ENCODE measurements around the gene ATP6V0B. TPM values are rescaled to one million over a fixed set of nuclear protein-coding genes. Genes with fewer than 3 reads are reported as not detected.

The ATP6V0B gene
- total and polyA plus RNA-seq, 2 of the 13 experiments (the other 11 are each of a cell fraction or from before 2014, with no cell fraction given), result 157 to 161 TPM

DNA sequence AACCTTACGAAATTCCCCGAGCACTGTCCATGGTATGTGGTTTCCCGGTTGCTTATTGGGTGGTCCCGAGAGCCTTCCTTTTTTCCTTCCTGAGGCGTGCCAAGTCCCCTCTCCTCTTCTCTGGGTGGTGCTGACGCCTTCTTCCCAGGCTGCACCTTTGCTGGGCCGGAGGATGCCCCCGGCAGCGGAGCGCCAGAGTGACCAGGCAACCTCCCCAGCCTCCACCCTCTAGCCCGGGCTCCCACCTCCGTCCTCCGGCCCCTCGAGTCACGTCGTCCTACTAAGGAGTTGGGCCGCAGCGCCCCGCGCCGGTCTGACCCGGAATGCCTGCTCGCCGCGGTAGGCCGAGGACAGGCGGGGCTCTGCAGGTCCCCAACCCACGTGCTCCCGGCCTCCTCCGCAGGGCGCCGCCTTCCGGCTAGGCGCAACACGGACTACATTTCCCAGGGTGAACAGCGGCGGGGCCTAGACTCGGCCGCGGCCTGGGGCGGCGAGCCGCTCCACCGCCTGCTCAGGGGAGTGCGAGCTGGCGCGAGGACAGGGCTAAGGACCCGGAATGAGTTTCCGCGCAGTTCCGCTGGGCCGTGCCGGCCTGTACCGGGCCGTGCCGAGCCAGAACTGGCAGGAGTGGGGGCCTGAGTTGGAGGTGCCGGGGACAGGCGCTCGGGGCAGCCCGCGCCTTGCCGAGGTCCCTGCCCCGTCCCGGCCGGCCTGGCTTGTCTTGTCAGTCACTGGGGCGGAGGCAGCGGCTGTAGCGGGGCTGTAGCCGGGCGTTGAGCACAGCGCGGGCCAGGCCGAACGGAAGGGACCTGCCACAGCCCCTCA is 28.3 kb upstream of the ATP6V0B start, which contains the start of gene IPO13 (continued):
- TF ChIP-seq ZNF333 (CRISPR knock-in tag; IDR thresholded peaks at IDR 0.05; ENCODE audit: borderline replicate concordance) (peak; percentile 97), CEBPB (IDR thresholded peaks at IDR 0.05; ENCODE audit: borderline replicate concordance, low read depth, low read length) (no peak)

DNA sequence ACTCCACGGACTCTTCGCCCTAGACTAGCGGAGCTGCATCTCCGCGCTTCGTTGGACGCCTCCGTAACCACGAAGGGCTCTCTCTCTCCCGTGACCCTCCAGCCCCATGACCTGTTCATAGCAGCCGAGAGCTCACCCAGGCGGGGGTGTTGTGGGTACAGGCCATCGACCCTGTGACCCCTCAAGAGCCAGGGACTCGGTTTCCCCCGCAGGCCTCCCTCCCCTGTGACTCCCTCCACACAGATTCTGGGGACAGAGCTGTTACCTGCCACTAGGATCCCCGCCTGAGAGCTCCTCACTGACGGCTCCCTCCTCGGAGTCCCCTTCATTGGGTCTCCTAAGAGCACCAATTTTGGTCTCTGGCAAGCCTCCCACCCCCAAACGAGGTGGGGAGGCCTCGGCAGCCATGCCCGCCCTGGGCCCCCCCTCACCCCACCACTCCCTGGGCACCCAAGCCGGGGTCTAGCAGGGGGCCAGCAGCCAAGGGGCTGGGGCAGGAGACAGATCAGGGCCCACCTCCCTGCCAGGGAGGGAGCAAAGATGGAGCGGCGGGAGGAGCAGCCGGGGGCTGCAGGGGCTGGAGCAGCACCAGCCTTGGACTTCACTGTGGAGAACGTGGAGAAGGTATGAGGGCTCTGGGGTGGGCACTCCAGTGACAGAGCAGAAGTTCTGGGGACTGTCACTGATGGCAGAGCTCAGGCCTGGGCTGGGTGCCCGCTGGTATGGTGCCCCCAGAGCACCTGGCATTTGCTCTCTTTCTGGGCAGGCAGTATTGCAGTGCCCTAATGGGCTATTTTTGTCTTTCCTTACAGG is 27.5 kb upstream of the ATP6V0B start:
- Histone ChIP-seq H3K4me3 (replicated peaks in 1 of 3; ENCODE audit: insufficient read depth in 1 of 3, low read depth in 2 of 3, low read length in 3 of 3) (peak overlapping the region; percentile 69 to 90 (median 79)), H3K36me3 (replicated peaks in 1 of 2; ENCODE audit: control insufficient read depth in 1 of 2, insufficient read depth in 2 of 2, low read length in 2 of 2) (no peaks in the 10 kb centered on the region; a peak in 1 of 5 replicates), H2AFZ (ENCODE audit: low read length) (no peak overlapping the region), H3K27ac (ENCODE audit: extremely low read length, insufficient read depth, low read length) (peak overlapping the region; percentile 93), H3K27me3 (ENCODE audit: control insufficient read depth in 1 of 2, insufficient read depth in 2 of 2, low read length in 2 of 2) (no peaks in the 10 kb centered on the region; a peak in 1 of 5 replicates), H3K4me2 (ENCODE audit: low read depth, low read length) (peak overlapping the region; percentile 84), H3K4me1 (ENCODE audit: insufficient read depth, low read length) (peaks cover 27% of the 10 kb centered on the region), H3K9me3 (ENCODE audit: low read length) (no peaks in the 10 kb centered on the region), H3K9ac (ENCODE audit: insufficient read depth, low read depth, low read length) (peak overlapping the region; percentile 94), H3K79me2 (ENCODE audit: insufficient read depth, low read length) (peaks cover 11% of the 10 kb centered on the region), H4K20me1 (ENCODE audit: insufficient read depth, low read length) (no peaks in the 10 kb centered on the region)
- no peak for DNase-seq (ENCODE audit: low spot score)
- BruUV-seq (replicated peaks), result TSS peak; percentile 61
- ChIA-PET POLR2A (interaction anchor here (0.8 to 5.0 kb wide), 8 partner anchors 8 to 184 kb away, joined by 3 to 38 read pairs (median 7); partner anchors contain the start of genes ATP6V0B and DPH2), CTCF (ENCODE audit: low intra/inter-chr PET ratio, low total read pairs) (interaction anchor here (0.7 kb wide), 1 partner anchor 184 kb away, joined by 3 read pairs; no protein-coding TSS in a partner anchor)
- FAIRE-seq, result no peak
- in situ Hi-C loops (cut with HindIII; ENCODE audit: extremely low pct_ligation_motif_present, low pct_unique_long_range_greater_than_20kb) (no loop called here), intact Hi-C loops (cut with micrococcal nuclease; ENCODE audit: unreplicated experiment) (loop anchor here (1.0 to 5.0 kb wide), 2 partner anchors 22 to 240 kb away; partner anchors contain the start of gene ST3GAL3)
- WGBS (ENCODE audit: low lambda C conversion rate), result 0% methylated on average over 6 of the region's 27 CpGs
- peak; percentile 11 for ATAC-seq
- TF ChIP-seq ZNF83 (CRISPR knock-in tag; IDR thresholded peaks at IDR 0.05; ENCODE audit: borderline replicate concordance) (0 out of 2 replicates have a peak, but pooled peaks have one; percentile 94), HES4 (CRISPR knock-in tag; IDR thresholded peaks at IDR 0.05; ENCODE audit: borderline replicate concordance) (0 out of 2 replicates have a peak, but pooled peaks have one; percentile 6), ARID4A (CRISPR knock-in tag; IDR thresholded peaks at IDR 0.05; ENCODE audit: borderline replicate concordance) (peak; percentile 57; the same call in 1 of the 2 replicates), SP2 (CRISPR knock-in tag; IDR thresholded peaks at IDR 0.05) (no peak), FOSL2 (CRISPR knock-in tag; IDR thresholded peaks at IDR 0.05) (peak; percentile 2; the same call in 1 of the 2 replicates), KDM5A (IDR thresholded peaks at IDR 0.05; ENCODE audit: borderline replicate concordance, low read length) (0 out of 2 replicates have a peak, but pooled peaks have one; percentile 26)
- TF ChIP-seq, protein P1, sequence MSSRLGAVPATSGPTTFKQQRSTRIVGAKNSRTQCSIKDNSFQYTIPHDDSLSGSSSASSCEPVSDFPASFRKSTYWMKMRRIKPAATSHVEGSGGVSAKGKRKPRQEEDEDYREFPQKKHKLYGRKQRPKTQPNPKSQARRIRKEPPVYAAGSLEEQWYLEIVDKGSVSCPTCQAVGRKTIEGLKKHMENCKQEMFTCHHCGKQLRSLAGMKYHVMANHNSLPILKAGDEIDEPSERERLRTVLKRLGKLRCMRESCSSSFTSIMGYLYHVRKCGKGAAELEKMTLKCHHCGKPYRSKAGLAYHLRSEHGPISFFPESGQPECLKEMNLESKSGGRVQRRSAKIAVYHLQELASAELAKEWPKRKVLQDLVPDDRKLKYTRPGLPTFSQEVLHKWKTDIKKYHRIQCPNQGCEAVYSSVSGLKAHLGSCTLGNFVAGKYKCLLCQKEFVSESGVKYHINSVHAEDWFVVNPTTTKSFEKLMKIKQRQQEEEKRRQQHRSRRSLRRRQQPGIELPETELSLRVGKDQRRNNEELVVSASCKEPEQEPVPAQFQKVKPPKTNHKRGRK (CRISPR knock-in tag; IDR thresholded peaks at IDR 0.05), result 0 out of 2 replicates have a peak, but pooled peaks have one; percentile 17
- TF ChIP-seq, protein P2, sequence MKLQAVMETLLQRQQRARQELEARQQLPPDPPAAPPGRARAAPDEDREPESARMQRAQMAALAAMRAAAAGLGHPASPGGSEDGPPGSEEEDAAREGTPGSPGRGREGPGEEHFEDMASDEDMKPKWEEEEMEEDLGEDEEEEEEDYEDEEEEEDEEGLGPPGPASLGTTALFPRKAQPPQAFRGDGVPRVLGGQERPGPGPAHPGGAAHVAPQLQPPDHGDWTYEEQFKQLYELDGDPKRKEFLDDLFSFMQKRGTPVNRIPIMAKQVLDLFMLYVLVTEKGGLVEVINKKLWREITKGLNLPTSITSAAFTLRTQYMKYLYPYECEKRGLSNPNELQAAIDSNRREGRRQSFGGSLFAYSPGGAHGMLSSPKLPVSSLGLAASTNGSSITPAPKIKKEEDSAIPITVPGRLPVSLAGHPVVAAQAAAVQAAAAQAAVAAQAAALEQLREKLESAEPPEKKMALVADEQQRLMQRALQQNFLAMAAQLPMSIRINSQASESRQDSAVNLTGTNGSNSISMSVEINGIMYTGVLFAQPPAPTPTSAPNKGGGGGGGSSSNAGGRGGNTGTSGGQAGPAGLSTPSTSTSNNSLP (IDR thresholded peaks at IDR 0.05; ENCODE audit: low read depth, low read length), result no peak

All from HepG2 (cell line).